Measurements from ENCODE around the gene CMTM3. TPM values are rescaled to one million over a fixed set of nuclear protein-coding genes. Genes with fewer than 3 reads are reported as not detected.

The CMTM3 gene
- total and polyA plus RNA-seq, 9 of the 15 experiments (the other 6 are each of a cell fraction or from before 2014, with no cell fraction given) = 4.6 to 33.4 (median 17.5) TPM

GRCh38 chr16:66619534-66620428 lies 15.3 kb downstream of the CMTM3 start (continued):
- TF ChIP-seq ZNF512 (tag; IDR thresholded peaks at IDR 0.05) (no peak), SMARCA5 (IDR thresholded peaks at IDR 0.05) (no peak), ATF1 (CRISPR knock-in tag; IDR thresholded peaks at IDR 0.05) (no peak), ATF1 (tag; IDR thresholded peaks at IDR 0.05) (peak; percentile 76), ATF4 (CRISPR knock-in tag; IDR thresholded peaks at IDR 0.05) (peak; percentile 80), GTF2F1 (IDR thresholded peaks at IDR 0.05; ENCODE audit: low read depth, low read length) (no peak), HDAC2 (IDR thresholded peaks at IDR 0.05) (no peak), CBX3 (IDR thresholded peaks at IDR 0.05; ENCODE audit: borderline replicate concordance in 1 of 2, low read length in 2 of 2) (0 out of 3 replicates have a peak, but pooled peaks of 1 of the 2 experiments have one; percentile 11), MYC (IDR thresholded peaks at IDR 0.05; ENCODE audit: low read depth, low read length) (peak; percentile 85), MYC (CRISPR knock-in tag; IDR thresholded peaks at IDR 0.05; ENCODE audit: borderline replicate concordance, low read depth) (no peak), ZNF586 (CRISPR knock-in tag; conservative IDR thresholded peaks at IDR 0.05) (no peak), GATAD2A (IDR thresholded peaks at IDR 0.05) (0 out of 2 replicates have a peak, but pooled peaks have one; percentile 32), RREB1 (CRISPR knock-in tag; IDR thresholded peaks at IDR 0.05) (no peak), TFAP4 (CRISPR knock-in tag; IDR thresholded peaks at IDR 0.05; ENCODE audit: borderline replicate concordance) (peak; percentile 81; the same call in 1 of the 2 replicates), ATF7 (IDR thresholded peaks at IDR 0.05) (peak; percentile 44; the same call in 1 of the 2 replicates), KDM5B (IDR thresholded peaks at IDR 0.05; ENCODE audit: insufficient replicate concordance, low read depth, low read length) (no peak)
